Stomach (tissue), 9 donors: ENCODE results near the gene MYPOP. TPM values are rescaled to one million over a fixed set of nuclear protein-coding genes. Genes with fewer than 3 reads are reported as not detected.
A peak's percentile ranks its signal among the peaks of the same experiment; 100 is the strongest.

ENCODE experiments used
- DNase-seq, 2 donors: peaks; one replicate each; pipeline versions ENCODE4 v3.0.0 to v3.0.0-alpha.2; 2013 to 2019
- H3K27ac ChIP-seq, 5 donors: fragments of 200-600 bp in 4 of 5; sonication (generic) in 4 of 5; one replicate each; pipeline ENCODE4 v1.5.1; 2013 to 2019; ENCODE audit warnings: mild to moderate bottlenecking in 1 of 5, moderate library complexity in 1 of 5
- H3K27me3 ChIP-seq, 3 donors: fragments of 200-600 bp; sonication (generic); one replicate each; pipeline ENCODE4 v1.5.1; 2017 to 2019; ENCODE audit warnings: mixed run types in 1 of 3
- H3K36me3 ChIP-seq, 4 donors: fragments of 200-600 bp; sonication (generic); 1 replicate in 3 of 4; 2 replicates in 1 of 4; pipeline ENCODE4 v1.5.1; 2016 to 2019
- H3K4me1 ChIP-seq, 4 donors: fragments of 200-600 bp; sonication (generic); one replicate each; pipeline ENCODE4 v1.5.1; 2016 to 2019
- H3K4me3 ChIP-seq, 4 donors: fragments of 200-600 bp; sonication (generic) in 3 of 4; one replicate each; pipeline ENCODE4 v1.5.1; 2016 to 2019; ENCODE audit warnings: mild to moderate bottlenecking in 1 of 4
- H3K9me3 ChIP-seq, 4 donors: fragments of 200-600 bp; sonication (generic); one replicate each; pipeline ENCODE4 v1.5.1; 2016 to 2019
- CTCF ChIP-seq, 7 experiments: fragments of 450-650 bp in 4 of 7; fragments of 200-600 bp in 3 of 7; sonication (generic) in 3 of 7; IDR thresholded peaks; one replicate each; pipeline ENCODE4 v1.5.1; 2016 to 2019; ENCODE audit warnings: antibody characterized with exemption in 7 of 7, control low read depth in 2 of 7, mild to moderate bottlenecking in 1 of 7
- EP300 ChIP-seq: sonication (generic); formaldehyde crosslinking; IDR thresholded peaks from one replicate; pipeline ENCODE4 v1.6.1; 2017; ENCODE audit warnings: antibody characterized with exemption
- POLR2A ChIP-seq, 4 donors: fragments of 450-650 bp; IDR thresholded peaks; one replicate each; pipeline ENCODE4 v1.6.1; 2016; ENCODE audit warnings: antibody characterized with exemption in 4 of 4, control low read depth in 2 of 4, mild to moderate bottlenecking in 1 of 4, moderate library complexity in 1 of 4
- POLR2AphosphoS5 ChIP-seq, 3 donors: sonication (generic); formaldehyde crosslinking; IDR thresholded peaks; one replicate each; pipeline ENCODE4 v1.6.1; 2016; ENCODE audit warnings: antibody characterized with exemption in 3 of 3
- WGBS, 5 donors: extraction: QIAGEN DNeasy Blood & Tissue Kit in 3 of 5; methylation state at CpG; one replicate each; pipeline versions ENCODE4 v1.1.5 to v1.1.7; 2013 to 2018; 5-methylcytosine and 5-hydroxymethylcytosine counted together
- intact Hi-C: fragments of 100-400 bp; cut with DNase I; formaldehyde crosslinking; loops from one replicate; pipeline ENCODE4 v1.15.1; 2023; ENCODE audit warnings: low total_unique reads
- polyA plus RNA-seq, 3 donors: library from polyadenylated mRNA; stranded (reverse); fragments of 200-250 nt; gene quantifications; one replicate each; pipeline ENCODE4 v1.2.3, GENCODE V29; 2013
- total RNA-seq, 5 donors: library from RNA; depleted of rRNA; stranded (reverse); fragments of >200 nt; gene quantifications; one replicate each; pipeline versions ENCODE4 v1.1.0 to v1.2.3, GENCODE V29; 2014 to 2016
- donor health status: healthy with polysubstance abuse.
- donor health status: Bipolar disorder and iron deficiency.
- donor health status: healthy.

MYPOP gene
- total and polyA plus RNA-seq, 8 donors, result 0.58 to 12.2 (median 4.6) TPM

- TF ChIP-seq CTCF (IDR thresholded peaks at IDR 0.05), result peak in 1 of 7 experiments; percentile 6
- no peak for TF ChIP-seq POLR2A (IDR thresholded peaks at IDR 0.05)
- peak; percentile 83 to 93 (median 92) for TF ChIP-seq POLR2AphosphoS5 (IDR thresholded peaks at IDR 0.05)
- Histone ChIP-seq H3K4me3 (peak overlapping the region; percentile 70 to 80 (median 76)), H3K36me3 (peaks cover 0 to 31% (median 23%) of the 10 kb centered on the region in 4 donors), H3K27ac (peak overlapping the region; percentile 74 to 96 (median 93)), H3K9me3 (no peaks in the 10 kb centered on the region), H3K4me1 (peaks cover 30 to 52% (median 51%) of the 10 kb centered on the region in 4 donors), H3K27me3 (no peaks in the 10 kb centered on the region)
- DNase-seq, result peak; percentile 93 to 97
- intact Hi-C loops, result no loop called here
- WGBS, 5 donors, result 0 to 2% (median 0%) methylated on average over 28 to 32 of the region's 32 CpGs
These were observed 15.8 kb downstream of the MYPOP start for GRCh38 chr19:45886427-45887199.

- no peak for TF ChIP-seq POLR2A (IDR thresholded peaks at IDR 0.05)
- TF ChIP-seq POLR2AphosphoS5 (IDR thresholded peaks at IDR 0.05), result peak; percentile 73 to 85 (median 83)
- Histone ChIP-seq H3K27ac (peak within 1 kb of the TSS; percentile 74 to 96 (median 93)), H3K36me3 (peaks cover 0 to 22% (median 19%) of the 10 kb centered on the region in 4 donors), H3K9me3 (no peaks in the 10 kb centered on the region), H3K4me3 (peak within 1 kb of the TSS; percentile 70 to 80 (median 76)), H3K27me3 (no peaks in the 10 kb centered on the region), H3K4me1 (peaks cover 38 to 60% (median 59%) of the 10 kb centered on the region in 4 donors)
- peak; percentile 95 to 97 for DNase-seq
- intact Hi-C loops, result no loop called here
- WGBS, 5 donors, result 0 to 1% (median 0%) methylated on average over 35 to 107 of the region's 107 CpGs
These were observed 16.6 kb downstream of the MYPOP start, which contains the start of gene IRF2BP1 for GRCh38 chr19:45885556-45886426. Gene IRF2BP1 (minus strand): TSS chr19:45886141. CDS start chr19:45885774, 367 bp downstream.

GRCh38 chr19:45884682-45885555, 17.5 kb downstream of the MYPOP start:
- Histone ChIP-seq H3K9me3 (no peaks in the 10 kb centered on the region), H3K36me3 (peaks cover 0 to 14% (median 10%) of the 10 kb centered on the region in 4 donors), H3K27me3 (no peaks in the 10 kb centered on the region), H3K27ac (peak overlapping the region; percentile 74 to 96 (median 93)), H3K4me1 (peaks cover 47 to 68% (median 67%) of the 10 kb centered on the region in 4 donors), H3K4me3 (peak overlapping the region; percentile 70 to 80 (median 76))
- TF ChIP-seq POLR2AphosphoS5 (IDR thresholded peaks at IDR 0.05) (no peak), POLR2A (IDR thresholded peaks at IDR 0.05) (no peak)
- DNase-seq, result peak; percentile 31 to 62
- intact Hi-C loops, result no loop called here
- 27 to 60% (median 45%) methylated on average over 39 to 72 of the region's 72 CpGs for WGBS, 5 donors

- H3K9me3 ChIP-seq, result no peaks in the 10 kb centered on the region
- intact Hi-C loops, result no loop called here
- WGBS, 5 donors, result 40 to 78% (median 65%) methylated on average over 25 to 57 of the region's 57 CpGs
- peaks cover 0 to 5% (median 0%) of the 10 kb centered on the region in 3 donors for H3K27me3 ChIP-seq
- H3K4me3 ChIP-seq, result peak overlapping the region; percentile 70 to 80 (median 76)
- peak overlapping the region; percentile 74 to 96 (median 93) for H3K27ac ChIP-seq
- peaks cover 49 to 76% (median 75%) of the 10 kb centered on the region in 4 donors for H3K4me1 ChIP-seq
- peak in 1 of 2 donors; percentile 43 for DNase-seq
- peaks cover 0 to 11% (median 10%) of the 10 kb centered on the region in 4 donors for H3K36me3 ChIP-seq
- TF ChIP-seq CTCF (IDR thresholded peaks at IDR 0.05) (no peak), POLR2A (IDR thresholded peaks at IDR 0.05) (no peak), POLR2AphosphoS5 (IDR thresholded peaks at IDR 0.05) (no peak), EP300 (no peak)
These were observed 18.3 kb downstream of the MYPOP start for GRCh38 chr19:45883881-45884681.
